ENCODE measurements around the gene TMEM33. TPM values are rescaled to one million over a fixed set of nuclear protein-coding genes. Genes with fewer than 3 reads are reported as not detected.

Gene TMEM33
- total and polyA plus RNA-seq, 2 of the 8 experiments (the other 6 are each of a cell fraction or from before 2014, with no cell fraction given) = 72.5 to 94.4 TPM

DNA sequence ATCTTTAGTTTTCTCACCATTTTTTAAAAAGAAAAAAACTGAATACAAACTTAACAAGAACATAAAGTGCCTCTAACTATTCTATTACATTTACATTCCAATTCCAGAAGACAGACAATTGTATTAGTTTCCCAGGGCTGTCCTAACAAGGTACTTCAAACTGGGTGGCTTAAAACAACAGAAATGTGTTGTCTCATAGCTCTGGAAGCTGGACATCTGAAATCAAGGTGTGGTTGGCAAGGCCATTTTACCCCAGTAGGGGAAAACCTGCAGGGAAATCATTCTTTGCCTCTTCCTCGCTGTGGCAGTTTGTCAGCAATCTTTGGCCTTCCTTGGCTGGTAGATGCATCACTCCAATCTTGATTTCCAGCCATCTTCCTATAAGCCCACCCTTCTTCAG, 37.5 kb upstream of the TMEM33 start (continued):
- TF ChIP-seq, protein P1, sequence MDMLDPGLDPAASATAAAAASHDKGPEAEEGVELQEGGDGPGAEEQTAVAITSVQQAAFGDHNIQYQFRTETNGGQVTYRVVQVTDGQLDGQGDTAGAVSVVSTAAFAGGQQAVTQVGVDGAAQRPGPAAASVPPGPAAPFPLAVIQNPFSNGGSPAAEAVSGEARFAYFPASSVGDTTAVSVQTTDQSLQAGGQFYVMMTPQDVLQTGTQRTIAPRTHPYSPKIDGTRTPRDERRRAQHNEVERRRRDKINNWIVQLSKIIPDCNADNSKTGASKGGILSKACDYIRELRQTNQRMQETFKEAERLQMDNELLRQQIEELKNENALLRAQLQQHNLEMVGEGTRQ (IDR thresholded peaks at IDR 0.05; ENCODE audit: low read length) = no peak
- TF ChIP-seq JUND (IDR thresholded peaks at IDR 0.05; ENCODE audit: low read length) = no peak

Measured in H1 (cell line).